MV-4-11 (cell line): Measurements from ENCODE around the gene PIGP.
"Not testable (repeated sequence)": the region's sequence is repeated elsewhere in the genome, so short reads cannot be mapped to it uniquely, and the experiment has no call there.

Experiments
- DNase-seq: peaks from one replicate; lab custom pipeline; 2025; lab: John Stamatoyannopoulos, UW

PIGP gene

DNA sequence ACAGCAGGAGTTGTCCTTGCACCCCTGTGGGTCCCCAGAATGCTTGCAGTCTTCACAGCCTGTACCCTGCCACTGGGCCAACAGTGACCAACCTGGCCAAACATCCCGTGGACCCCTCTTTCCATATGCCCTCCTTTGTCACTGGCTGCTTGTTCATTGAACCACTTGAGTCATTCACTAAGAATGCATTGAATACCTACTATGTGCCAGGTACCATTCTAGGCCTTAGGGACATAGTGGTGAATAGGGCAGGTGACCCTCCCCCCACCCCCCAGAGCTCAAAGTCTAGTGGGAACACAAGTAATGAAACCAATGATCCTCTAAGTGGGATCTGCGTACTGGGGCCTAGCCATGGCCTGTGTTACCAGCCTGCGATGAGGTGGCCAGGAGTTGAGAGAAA, 28.2 kb downstream of the PIGP start:
- DNase-seq = no peak

DNA sequence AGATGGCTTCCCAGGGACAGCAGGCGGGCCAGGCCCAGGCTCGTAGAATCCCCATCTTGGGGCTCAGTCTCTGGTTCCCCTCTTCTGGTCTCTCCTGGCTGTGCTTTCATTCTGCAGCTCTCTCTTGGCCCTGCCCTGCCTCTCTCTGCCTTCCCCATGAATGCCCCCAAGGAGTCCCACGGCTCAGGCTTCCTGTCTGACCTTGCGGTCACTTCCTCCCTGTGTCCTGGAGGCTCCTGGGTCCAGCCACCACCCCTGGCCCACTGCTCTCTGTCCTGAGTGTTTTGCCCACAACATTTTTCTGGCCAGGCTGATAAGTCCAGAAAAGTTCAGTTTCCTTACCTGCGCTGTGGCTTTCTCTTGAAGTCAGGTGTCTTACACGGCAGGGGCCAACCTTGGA, 29.1 kb downstream of the PIGP start:
- no peak for DNase-seq

DNA sequence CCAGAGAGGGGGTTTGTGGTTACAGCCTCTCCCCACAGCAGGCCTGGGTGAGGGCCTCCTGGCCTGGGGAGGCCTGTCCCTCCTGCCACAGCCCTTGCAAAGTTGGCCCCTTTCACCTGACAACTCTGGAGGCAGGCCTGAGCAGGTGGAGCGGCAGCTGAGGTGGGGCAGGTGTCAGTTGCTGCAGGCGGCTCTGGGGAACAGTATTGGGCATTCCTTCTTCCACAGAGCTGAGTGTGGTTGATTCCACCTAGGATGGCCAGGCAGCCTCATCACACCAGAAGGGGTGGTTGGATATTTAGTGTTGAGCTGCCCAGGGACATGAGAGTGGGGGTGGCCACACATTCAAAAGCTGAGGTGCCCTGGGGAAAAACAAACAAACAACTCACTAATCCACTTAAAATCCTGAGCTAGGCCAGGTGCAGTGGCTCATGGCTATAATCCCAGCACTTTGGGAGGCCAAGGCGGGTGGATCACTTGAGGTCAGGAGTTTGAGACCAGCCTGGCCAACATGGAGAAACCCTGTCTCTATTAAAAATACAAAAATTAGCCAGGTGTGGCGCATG, 31.1 kb downstream of the PIGP start:
- no peak for DNase-seq

DNA sequence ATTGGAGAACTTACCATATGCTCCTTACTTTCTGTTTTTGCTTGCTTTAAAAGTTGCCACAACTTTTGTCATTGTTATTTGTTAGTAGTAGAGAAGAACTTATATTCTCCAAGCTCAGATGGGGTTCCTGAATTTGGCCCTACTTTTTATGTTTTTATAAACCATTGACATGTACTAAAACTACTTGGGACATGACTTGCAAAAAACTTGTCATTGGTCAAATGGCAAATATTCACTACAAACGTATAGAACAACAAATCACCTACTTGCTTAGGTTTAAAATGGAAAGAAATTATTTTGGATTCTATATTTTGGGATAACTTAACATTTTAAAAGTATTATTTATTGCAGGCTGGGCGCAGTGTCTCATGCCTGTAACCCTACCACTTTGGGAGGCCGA, 32.7 kb downstream of the PIGP start:
- DNase-seq = no peak

DNA sequence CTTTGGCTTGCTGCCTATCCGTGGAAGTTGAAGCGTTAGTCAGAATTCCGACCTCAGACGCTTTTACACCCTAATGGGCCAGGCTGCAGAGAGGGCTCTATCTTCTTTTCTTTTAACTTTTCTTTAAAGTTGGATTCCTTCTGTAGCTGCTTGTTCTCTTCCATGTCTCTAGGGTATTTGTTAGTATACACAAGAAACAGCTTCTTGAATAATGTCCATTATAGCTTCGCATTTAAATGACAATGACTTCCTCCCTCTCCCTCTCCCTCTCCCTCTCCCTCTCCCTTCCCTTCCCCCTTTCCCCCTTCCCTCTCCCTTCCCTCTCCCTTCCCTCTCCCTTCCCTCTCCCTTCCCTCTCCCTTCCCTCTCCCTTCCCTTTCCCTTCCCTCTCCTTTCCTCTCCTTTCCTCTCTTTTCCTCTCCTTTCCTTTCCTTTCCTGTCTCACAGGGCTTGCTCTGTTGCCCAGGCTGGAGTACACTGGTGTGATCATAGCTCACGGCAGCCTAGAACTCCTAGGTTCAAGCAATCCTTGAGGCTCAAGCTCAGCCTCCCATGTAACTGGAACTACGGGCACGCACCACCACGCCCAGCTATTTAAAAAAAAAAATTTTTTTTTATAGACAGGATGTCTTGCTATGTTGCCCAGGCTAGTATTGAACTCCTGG, 33.3 kb downstream of the PIGP start:
- no peak for DNase-seq

DNA sequence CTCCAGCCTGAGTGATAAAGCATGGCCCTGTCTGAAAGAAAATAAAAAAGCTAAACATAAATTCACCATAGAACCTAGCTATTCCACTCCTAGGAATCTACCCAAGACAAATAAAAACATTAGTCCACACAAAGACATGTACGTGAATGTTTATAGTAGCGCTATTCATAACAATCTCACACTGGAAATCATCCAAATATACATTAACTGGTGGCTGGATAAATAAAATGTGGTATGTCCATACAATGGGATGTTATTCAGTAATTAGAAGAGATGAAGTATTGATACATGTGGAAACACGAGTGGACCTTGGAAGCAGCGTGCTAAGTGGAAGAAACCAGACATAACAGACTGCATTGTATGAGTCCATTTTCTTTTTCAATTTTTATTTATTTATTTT, 36.7 kb downstream of the PIGP start:
- DNase-seq = no peak

DNA sequence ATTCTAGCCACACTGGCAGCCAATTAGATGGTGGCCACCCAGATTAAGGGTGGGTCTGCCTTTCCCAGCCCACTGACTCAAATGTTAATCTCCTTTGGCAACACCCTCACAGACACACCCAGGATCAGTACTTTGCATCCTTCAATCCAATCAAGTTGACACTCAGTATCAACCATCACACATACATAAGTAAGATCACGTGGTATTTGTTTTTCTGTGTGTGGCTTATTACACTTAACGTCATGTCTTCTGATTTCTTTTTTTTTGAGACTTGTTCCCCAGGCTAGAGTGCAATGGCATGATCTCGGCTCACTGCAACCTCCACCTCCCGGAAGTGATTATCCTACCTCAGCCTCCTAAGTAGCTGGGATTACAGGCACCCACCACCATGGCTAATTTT, 38.5 kb downstream of the PIGP start:
- not testable (repeated sequence) for DNase-seq

DNA sequence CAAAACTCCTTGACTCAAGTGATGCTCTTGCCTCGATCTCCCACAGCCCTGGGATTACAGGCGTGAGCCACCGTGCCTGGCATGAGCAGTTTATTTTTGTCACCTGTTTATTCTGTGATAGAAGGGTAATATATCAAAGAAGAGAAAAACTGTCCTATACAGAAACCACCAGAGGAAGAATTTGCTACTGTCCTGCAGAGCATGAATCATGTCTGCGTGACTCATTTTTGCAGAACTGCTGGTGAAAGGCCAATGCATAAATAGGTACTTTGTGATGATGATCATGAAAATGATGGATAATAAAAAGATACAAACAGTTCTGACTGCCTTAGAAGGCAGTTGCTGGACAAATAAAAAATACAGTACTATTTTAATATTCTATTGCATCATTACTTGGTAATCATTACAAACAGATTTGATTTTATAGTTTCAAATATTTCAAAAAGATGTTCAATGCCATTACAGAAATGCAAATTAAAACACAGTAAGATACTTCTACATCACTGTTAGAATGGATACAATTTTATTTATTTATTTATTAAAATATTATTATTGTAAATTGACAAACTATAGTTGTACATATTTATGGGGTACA, 39.9 kb downstream of the PIGP start:
- DNase-seq = peak; percentile 18

DNA sequence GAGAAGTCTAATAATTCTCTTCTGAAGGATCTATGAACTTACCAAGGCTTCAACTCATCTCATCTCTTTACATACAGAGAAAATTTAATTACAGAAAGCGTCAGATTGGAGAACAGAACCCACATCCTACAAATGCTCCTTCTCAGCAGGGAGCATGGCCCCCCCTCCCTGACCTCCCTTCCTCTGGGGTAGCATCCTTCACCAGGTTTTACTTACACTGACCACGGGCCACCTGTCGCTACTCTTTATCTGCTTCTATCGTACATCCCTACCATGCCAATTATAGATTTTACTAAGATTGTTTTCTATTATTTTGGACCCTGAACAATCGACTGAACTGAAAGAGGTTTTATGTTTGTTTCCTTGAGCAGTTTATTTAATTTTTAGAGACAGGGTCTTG, 40.6 kb downstream of the PIGP start:
- DNase-seq = no peak

DNA sequence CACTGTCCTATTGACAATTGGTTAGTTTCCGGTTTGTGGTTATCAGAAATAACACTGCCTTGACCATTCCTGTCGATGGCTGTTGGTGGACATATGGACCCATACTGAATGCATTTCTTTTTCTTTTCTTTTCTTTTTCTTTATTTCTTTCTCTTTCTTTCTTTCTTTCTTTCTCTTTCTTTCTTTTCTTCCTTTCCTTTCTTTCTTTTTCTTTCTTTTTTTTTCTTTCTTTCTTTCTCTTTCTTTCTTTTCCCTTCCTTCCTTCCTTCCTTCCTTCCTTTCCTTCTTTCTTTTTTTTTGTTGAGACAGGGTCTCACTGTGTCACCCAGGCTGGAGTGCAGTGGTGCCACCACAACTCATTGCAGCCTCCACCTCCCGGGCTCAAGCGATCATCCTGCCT, 42.0 kb downstream of the PIGP start:
- DNase-seq = no peak

DNA sequence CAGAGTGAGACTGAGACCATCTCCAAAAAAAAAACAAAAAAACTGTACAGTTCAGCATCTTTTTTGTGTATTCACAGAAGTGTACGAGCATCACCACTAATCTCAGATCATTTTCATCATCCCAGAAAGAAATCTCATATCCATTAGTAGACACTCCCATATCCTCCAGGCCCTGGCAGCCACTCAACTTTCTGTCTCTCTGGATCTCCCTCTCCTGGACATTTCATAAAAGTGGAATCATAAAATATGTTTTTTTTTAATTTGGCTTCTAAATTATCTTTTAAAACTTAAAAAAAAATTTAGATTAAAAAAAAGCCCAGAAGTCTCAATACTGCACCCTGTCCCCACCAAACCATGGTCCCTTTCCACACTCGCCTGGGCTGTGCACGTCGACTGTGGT, 44.3 kb downstream of the PIGP start:
- no peak for DNase-seq

DNA sequence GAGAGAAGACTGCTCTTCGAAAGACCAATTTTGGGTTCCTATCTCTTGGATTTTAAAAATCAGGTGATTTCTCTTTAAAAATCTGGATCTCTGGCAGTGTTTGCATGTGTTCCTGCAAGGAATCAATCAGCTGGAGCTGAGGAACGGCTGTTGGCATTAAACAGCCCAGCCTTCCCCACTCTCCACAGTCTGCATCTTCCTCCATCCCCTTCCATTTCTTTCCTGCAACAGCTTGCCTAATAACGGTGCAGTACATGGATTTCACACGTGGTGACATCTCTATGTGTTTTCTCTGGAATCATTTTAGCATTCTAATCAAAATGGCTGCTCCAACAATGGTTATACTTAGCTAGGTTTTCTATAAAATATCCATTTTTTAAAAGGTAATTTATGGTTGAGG, 46.4 kb downstream of the PIGP start:
- DNase-seq = no peak

DNA sequence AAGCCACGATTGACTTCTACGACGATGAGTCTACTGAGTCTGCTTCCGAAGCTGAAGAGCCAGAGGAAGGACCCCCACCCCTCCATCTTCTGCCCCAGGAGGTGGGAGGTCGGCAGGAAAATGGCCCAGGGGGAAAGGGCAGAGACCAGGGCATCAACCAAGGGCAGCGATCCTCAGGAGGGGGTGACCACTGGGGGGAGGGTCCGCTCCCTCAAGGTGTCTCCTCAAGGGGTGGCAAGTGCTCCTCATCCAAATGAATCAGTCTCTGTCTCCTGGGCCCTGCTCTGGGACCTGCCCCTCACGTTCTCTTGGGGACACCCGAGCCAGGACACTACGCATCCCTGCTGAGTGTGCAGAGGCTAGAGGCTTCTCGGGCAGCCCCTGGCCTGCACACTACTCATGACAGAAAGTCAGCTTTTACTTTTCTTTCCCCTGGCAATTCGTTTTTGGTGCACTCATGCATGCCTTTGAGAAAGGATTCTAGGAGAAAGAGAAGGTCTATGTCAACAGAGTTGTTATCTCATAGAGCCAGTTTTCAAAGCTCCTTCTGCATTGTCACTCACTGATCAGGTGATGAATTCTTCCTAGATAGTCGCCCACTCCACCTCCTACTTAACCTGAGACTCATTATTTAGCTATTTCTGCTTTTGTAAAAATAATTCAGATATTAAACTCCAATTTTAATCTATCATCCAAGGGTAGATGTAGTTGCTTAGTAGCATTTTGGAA, 54.8 kb downstream of the PIGP start:
- no peak for DNase-seq
